HepG2 (cell line): Measurements from ENCODE around the gene UPK1A. TPM values are rescaled to one million over a fixed set of nuclear protein-coding genes. Genes with fewer than 3 reads are reported as not detected.

ENCODE experiments used
- ATAD3A ChIP-seq: sonication (generic); formaldehyde crosslinking; IDR thresholded peaks from 2 replicates; pipeline ENCODE4 v1.4.0; 2020; ENCODE audit warnings: missing genetic modification reagents
- CHD4 ChIP-seq: fragments of 200-600 bp; sonication (generic); IDR thresholded peaks from 2 replicates; pipeline ENCODE4 v1.7.0; 2017; ENCODE audit warnings: mild to moderate bottlenecking, low read length, borderline replicate concordance
- EHMT2 ChIP-seq: fragments of 200-600 bp; sonication (generic); IDR thresholded peaks from 2 replicates; pipeline ENCODE4 v1.7.0; 2017; ENCODE audit warnings: antibody characterized with exemption, low read depth, low read length, borderline replicate concordance
- FOSL2 ChIP-seq: sonication (generic); formaldehyde crosslinking; IDR thresholded peaks from 2 replicates; pipeline ENCODE4 v1.4.0; 2020; ENCODE audit warnings: missing genetic modification reagents
- FOXO1 ChIP-seq: sonication (generic); formaldehyde crosslinking; IDR thresholded peaks from 2 replicates; pipeline ENCODE4 v1.4.0; 2020; ENCODE audit warnings: missing genetic modification reagents
- GABPA ChIP-seq, 2 experiments: IDR thresholded peaks; 2 replicates each; pipeline ENCODE4 v1.6.1; 2011 to 2016; ENCODE audit warnings: low read depth in 2 of 2, low read length in 1 of 2, missing biosample characterization in 1 of 2, missing genetic modification characterization in 1 of 2
- HCFC1 ChIP-seq: fragments of 150-350 bp; IDR thresholded peaks from 2 replicates; pipeline ENCODE4 v1.6.1; 2014; ENCODE audit warnings: low read depth, low read length
- HHEX ChIP-seq: IDR thresholded peaks from 2 replicates; pipeline ENCODE4 v1.6.1; 2016; ENCODE audit warnings: control low read depth
- HIVEP1 ChIP-seq: sonication (generic); formaldehyde crosslinking; IDR thresholded peaks from 2 replicates; pipeline ENCODE4 v1.4.0; 2020; ENCODE audit warnings: mild to moderate bottlenecking, missing genetic modification reagents
- IRF9 ChIP-seq: sonication (generic); formaldehyde crosslinking; IDR thresholded peaks from 2 replicates; pipeline ENCODE4 v1.8.0; 2022; ENCODE audit warnings: missing genetic modification reagents, mild to moderate bottlenecking, borderline replicate concordance
- KLF12 ChIP-seq: sonication (generic); formaldehyde crosslinking; IDR thresholded peaks from 2 replicates; pipeline ENCODE4 v1.4.0; 2020; ENCODE audit warnings: missing genetic modification reagents, borderline replicate concordance
- MED13 ChIP-seq: sonication (generic); formaldehyde crosslinking; IDR thresholded peaks from 2 replicates; pipeline ENCODE4 v1.5.0; 2020; ENCODE audit warnings: missing genetic modification reagents
- NCOA5 ChIP-seq: sonication (generic); formaldehyde crosslinking; IDR thresholded peaks from 2 replicates; pipeline ENCODE4 v1.4.0; 2020; ENCODE audit warnings: missing genetic modification reagents
- NFE2L2 ChIP-seq: fragments of 150-350 bp; IDR thresholded peaks from 2 replicates; pipeline ENCODE4 v1.6.1; 2014; ENCODE audit warnings: low read length
- PPARG ChIP-seq: conservative IDR thresholded peaks from 2 replicates; pipeline ENCODE4 v1.6.1; 2016; ENCODE audit warnings: missing biosample characterization, missing genetic modification reagents
- SALL1 ChIP-seq: sonication (generic); formaldehyde crosslinking; IDR thresholded peaks from 2 replicates; pipeline ENCODE4 v1.8.0; 2022; ENCODE audit warnings: mild to moderate bottlenecking, missing genetic modification reagents
- SP4 ChIP-seq: sonication (generic); formaldehyde crosslinking; IDR thresholded peaks from 2 replicates; pipeline ENCODE4 v1.8.1; 2023; ENCODE audit warnings: mild to moderate bottlenecking, missing genetic modification reagents
- TFE3 ChIP-seq: IDR thresholded peaks from 2 replicates; pipeline ENCODE4 v1.6.1; 2016
- TOPORS ChIP-seq: sonication (generic); formaldehyde crosslinking; IDR thresholded peaks from 2 replicates; pipeline ENCODE4 v1.8.0; 2023; ENCODE audit warnings: mild to moderate bottlenecking, missing genetic modification reagents
- ZBTB21 ChIP-seq: sonication (generic); formaldehyde crosslinking; IDR thresholded peaks from 2 replicates; pipeline ENCODE4 v1.4.0; 2020; ENCODE audit warnings: missing genetic modification reagents
- ZBTB38 ChIP-seq: sonication (generic); formaldehyde crosslinking; IDR thresholded peaks from 2 replicates; pipeline ENCODE4 v1.5.1; 2020; ENCODE audit warnings: mild to moderate bottlenecking, missing genetic modification reagents
- ZNF101 ChIP-seq: sonication (generic); formaldehyde crosslinking; IDR thresholded peaks from 2 replicates; pipeline ENCODE4 v1.4.0; 2020; ENCODE audit warnings: mild to moderate bottlenecking, low read depth, missing genetic modification reagents, borderline replicate concordance
- ZNF3 ChIP-seq: IDR thresholded peaks from 2 replicates; pipeline ENCODE4 v1.7.0; 2017; ENCODE audit warnings: inconsistent platforms
- ZNF556 ChIP-seq: sonication (generic); formaldehyde crosslinking; IDR thresholded peaks from 2 replicates; pipeline ENCODE4 v1.4.0; 2020; ENCODE audit warnings: mild to moderate bottlenecking, missing genetic modification reagents, borderline replicate concordance
- ZNF652 ChIP-seq: IDR thresholded peaks from 2 replicates; pipeline ENCODE4 v1.6.1; 2016; ENCODE audit warnings: low read depth, borderline replicate concordance
- ZNF747 ChIP-seq: sonication (generic); formaldehyde crosslinking; IDR thresholded peaks from 2 replicates; pipeline ENCODE4 v1.8.1; 2023; ENCODE audit warnings: missing genetic modification reagents, mild to moderate bottlenecking, borderline replicate concordance
- ZSCAN22 ChIP-seq: sonication (generic); formaldehyde crosslinking; IDR thresholded peaks from 2 replicates; pipeline ENCODE4 v1.4.0; 2020; ENCODE audit warnings: mild to moderate bottlenecking, missing genetic modification reagents
- polyA plus RNA-seq, 8 experiments: library from polyadenylated mRNA; depleted of rRNA in 3 of 8; stranded (reverse) in 7 of 8; unstranded in 1 of 8; fragments of >200 nt; fragmentation: Illumina TruSeq in 4 of 8; extraction: Trizol in 4 of 8; gene quantifications; 2 replicates each; pipeline versions ENCODE4 v1.2.1 to v1.2.3, GENCODE V29; 2011 to 2016; ENCODE audit warnings: low read depth in 4 of 8, missing spikeins in 1 of 8, mixed read lengths in 1 of 8; ENCODE audit not compliant: insufficient read depth in 1 of 8
- total RNA-seq, 5 experiments: library from RNA; depleted of rRNA; stranded (reverse); fragments of >200 nt; fragmentation: Illumina TruSeq; extraction: Trizol; gene quantifications; 2 replicates each; pipeline ENCODE4 v1.2.3, GENCODE V29; 2016; ENCODE audit warnings: low read depth in 1 of 5
- TF ChIP-seq, protein P1 (sequence below): sonication (generic); formaldehyde crosslinking; IDR thresholded peaks from 2 replicates; pipeline ENCODE4 v1.5.1; 2020; ENCODE audit warnings: missing genetic modification reagents, mild to moderate bottlenecking, borderline replicate concordance

Gene UPK1A
- total and polyA plus RNA-seq, 2 of the 13 experiments (the other 11 are each of a cell fraction or from before 2014, with no cell fraction given): 2.9 TPM; not detected in 1

- no peak for TF ChIP-seq ZNF652
- TF ChIP-seq TOPORS (CRISPR knock-in tag): 0 out of 2 replicates have a peak, but pooled peaks have one; percentile 49
- no peak; the same call in 1 of the 2 replicates for TF ChIP-seq SALL1
- no peak for TF ChIP-seq KLF12 (CRISPR knock-in tag)
- no peak for TF ChIP-seq ZBTB38 (CRISPR knock-in tag)
- no peak for TF ChIP-seq GABPA (IDR thresholded peaks at IDR 0.05; ENCODE audit: low read depth, low read length)
- no peak for TF ChIP-seq GABPA (CRISPR knock-in tag; IDR thresholded peaks at IDR 0.05; ENCODE audit: low read depth)
- TF ChIP-seq, protein P1, sequence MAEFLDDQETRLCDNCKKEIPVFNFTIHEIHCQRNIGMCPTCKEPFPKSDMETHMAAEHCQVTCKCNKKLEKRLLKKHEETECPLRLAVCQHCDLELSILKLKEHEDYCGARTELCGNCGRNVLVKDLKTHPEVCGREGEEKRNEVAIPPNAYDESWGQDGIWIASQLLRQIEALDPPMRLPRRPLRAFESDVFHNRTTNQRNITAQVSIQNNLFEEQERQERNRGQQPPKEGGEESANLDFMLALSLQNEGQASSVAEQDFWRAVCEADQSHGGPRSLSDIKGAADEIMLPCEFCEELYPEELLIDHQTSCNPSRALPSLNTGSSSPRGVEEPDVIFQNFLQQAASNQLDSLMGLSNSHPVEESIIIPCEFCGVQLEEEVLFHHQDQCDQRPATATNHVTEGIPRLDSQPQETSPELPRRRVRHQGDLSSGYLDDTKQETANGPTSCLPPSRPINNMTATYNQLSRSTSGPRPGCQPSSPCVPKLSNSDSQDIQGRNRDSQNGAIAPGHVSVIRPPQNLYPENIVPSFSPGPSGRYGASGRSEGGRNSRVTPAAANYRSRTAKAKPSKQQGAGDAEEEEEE (CRISPR knock-in tag): 0 out of 2 replicates have a peak, but pooled peaks have one; percentile 24
- TF ChIP-seq HIVEP1 (CRISPR knock-in tag): no peak
- TF ChIP-seq HHEX (CRISPR knock-in tag): no peak
- no peak for TF ChIP-seq ZNF3 (CRISPR knock-in tag)
- peak; percentile 46; the same call in 1 of the 2 replicates for TF ChIP-seq TFE3 (CRISPR knock-in tag)
- no peak for TF ChIP-seq ZBTB21 (CRISPR knock-in tag)
- TF ChIP-seq CHD4: no peak
- TF ChIP-seq ZSCAN22 (CRISPR knock-in tag): no peak
- TF ChIP-seq ZNF556: no peak
- peak; percentile 64; the same call in 1 of the 2 replicates for TF ChIP-seq IRF9 (CRISPR knock-in tag)
- no peak for TF ChIP-seq HCFC1
- TF ChIP-seq SP4 (CRISPR knock-in tag): peak; percentile 7; the same call in 1 of the 2 replicates
- TF ChIP-seq ATAD3A (CRISPR knock-in tag): no peak
- TF ChIP-seq FOXO1 (CRISPR knock-in tag): no peak
- TF ChIP-seq MED13 (CRISPR knock-in tag): no peak
- TF ChIP-seq FOSL2 (CRISPR knock-in tag): no peak
- TF ChIP-seq NFE2L2: no peak
- peak; percentile 80; the same call in 1 of the 2 replicates for TF ChIP-seq ZNF747
- TF ChIP-seq NCOA5 (CRISPR knock-in tag): no peak
- TF ChIP-seq EHMT2: no peak
- TF ChIP-seq PPARG (CRISPR knock-in tag): no peak
- TF ChIP-seq ZNF101: no peak
Measured at GRCh38 chr19:35715981-35716800, 49.9 kb downstream of the UPK1A start (continued).
